ENCODE results near the gene PPP2R2C.

Gene PPP2R2C

DNA sequence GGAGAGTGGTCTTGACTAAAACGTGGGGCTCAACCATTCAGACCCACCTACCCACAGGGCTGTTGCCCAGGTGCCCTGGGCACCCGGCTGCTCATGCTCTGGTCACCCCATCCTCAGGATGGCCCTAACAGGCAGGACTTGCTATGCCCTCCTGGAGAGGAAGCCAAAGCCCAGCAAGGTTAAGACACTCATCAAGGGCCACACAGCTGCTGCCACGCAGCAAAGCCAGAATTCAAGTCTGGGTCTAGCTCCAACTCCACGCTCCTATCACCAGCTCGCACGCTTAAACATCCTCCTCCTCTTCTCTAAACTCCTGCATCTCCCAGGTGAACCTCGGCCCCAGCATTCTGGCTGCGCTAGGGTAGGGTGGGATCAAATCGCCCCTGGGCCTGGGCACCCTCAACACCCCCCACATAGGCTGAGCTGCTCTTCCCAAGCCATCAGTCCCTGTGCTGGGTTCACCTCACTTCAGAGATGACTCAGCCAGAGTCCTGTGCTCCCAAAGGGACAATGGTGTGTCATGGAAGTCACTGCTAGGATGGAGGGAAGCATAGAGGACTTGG, 54.1 kb downstream of the PPP2R2C start:
- H3K27ac ChIP-seq: no peak overlapping the region
- no peak for DNase-seq (ENCODE audit: low spot score)
- ChIA-PET CTCF (interaction anchor here (0.7 kb wide), 1 partner anchor 20 kb away, joined by 3 read pairs; no protein-coding TSS in a partner anchor), POLR2A (ENCODE audit: low non-redundant PET) (no interaction called here)
- TF ChIP-seq, protein P1, sequence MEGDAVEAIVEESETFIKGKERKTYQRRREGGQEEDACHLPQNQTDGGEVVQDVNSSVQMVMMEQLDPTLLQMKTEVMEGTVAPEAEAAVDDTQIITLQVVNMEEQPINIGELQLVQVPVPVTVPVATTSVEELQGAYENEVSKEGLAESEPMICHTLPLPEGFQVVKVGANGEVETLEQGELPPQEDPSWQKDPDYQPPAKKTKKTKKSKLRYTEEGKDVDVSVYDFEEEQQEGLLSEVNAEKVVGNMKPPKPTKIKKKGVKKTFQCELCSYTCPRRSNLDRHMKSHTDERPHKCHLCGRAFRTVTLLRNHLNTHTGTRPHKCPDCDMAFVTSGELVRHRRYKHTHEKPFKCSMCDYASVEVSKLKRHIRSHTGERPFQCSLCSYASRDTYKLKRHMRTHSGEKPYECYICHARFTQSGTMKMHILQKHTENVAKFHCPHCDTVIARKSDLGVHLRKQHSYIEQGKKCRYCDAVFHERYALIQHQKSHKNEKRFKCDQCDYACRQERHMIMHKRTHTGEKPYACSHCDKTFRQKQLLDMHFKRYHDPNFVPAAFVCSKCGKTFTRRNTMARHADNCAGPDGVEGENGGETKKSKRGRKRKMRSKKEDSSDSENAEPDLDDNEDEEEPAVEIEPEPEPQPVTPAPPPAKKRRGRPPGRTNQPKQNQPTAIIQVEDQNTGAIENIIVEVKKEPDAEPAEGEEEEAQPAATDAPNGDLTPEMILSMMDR (conservative IDR thresholded peaks at IDR 0.05; ENCODE audit: low read depth): no peak

DNA sequence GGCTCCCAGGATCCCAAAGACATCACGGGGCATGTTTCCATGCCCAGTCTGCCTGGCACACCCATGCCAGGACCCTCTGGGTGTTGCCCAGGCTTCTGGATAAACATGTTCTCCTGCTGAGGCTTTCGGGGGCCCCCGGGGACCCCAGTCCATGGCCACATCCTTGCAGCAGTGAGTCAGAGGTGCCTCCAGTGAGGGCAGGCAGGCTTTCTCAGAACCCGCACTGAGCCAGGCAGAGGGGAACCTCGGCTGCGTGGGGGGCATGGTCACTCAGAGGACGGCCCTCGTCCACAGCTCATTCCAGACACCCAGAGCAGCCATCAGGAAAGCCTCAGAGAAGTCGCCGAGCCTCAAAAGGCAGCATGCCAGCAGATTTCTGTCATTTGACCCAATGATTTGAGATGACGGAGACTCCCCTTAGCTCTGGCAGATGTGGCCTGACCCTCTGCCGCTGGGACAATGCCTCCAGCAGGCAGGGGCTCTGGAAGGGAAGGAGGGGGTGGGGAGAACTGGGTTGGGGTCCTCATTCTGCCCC, 54.8 kb downstream of the PPP2R2C start:
- ChIA-PET POLR2A (ENCODE audit: low non-redundant PET) (no interaction called here), CTCF (no interaction called here)
- TF ChIP-seq, protein P1 (conservative IDR thresholded peaks at IDR 0.05; ENCODE audit: low read depth): no peak
- DNase-seq (ENCODE audit: low spot score): no peak
- no peak overlapping the region for H3K27ac ChIP-seq

DNA sequence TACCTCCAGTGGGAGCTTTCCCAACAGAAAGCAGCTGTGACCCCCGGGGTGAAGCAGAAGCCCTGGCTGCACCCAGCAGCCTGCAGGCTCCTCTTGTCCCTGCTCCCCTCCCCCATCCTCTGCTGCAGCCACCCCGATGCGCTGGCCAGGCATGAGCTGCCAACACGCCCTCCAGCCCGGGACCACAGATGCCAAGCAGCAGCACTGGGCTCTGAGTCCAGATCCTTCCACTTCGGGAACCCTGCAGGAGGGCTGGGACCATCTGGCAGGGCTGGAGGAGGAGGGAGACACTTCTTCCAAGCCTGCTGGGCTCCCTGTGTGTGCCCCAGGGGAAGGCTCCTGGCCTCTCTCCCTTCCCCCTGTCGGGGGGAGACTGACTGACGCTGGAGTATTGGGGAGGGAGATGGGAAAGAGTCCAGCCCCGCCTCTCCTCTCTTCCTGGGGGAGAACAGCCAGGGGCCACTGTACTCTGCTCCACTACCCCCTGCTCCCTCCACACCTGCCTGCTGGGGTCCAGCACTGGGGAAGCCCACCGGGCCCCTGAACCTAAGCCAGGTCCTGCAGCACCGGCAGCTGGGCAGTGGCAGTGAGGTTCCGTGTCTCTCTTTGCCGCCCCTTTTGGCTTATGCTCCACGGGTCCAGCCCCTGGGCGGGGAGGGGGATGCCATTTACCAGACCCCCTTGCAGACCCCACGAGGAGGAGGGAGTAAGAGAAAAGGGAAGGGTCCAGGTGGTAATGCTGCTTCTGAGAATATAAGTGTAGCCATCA, 55.7 kb downstream of the PPP2R2C start:
- TF ChIP-seq, protein P1 (conservative IDR thresholded peaks at IDR 0.05; ENCODE audit: low read depth): no peak
- ChIA-PET CTCF (no interaction called here), POLR2A (ENCODE audit: low non-redundant PET) (no interaction called here)
- H3K27ac ChIP-seq: no peak overlapping the region
- DNase-seq (ENCODE audit: low spot score): no peak

DNA sequence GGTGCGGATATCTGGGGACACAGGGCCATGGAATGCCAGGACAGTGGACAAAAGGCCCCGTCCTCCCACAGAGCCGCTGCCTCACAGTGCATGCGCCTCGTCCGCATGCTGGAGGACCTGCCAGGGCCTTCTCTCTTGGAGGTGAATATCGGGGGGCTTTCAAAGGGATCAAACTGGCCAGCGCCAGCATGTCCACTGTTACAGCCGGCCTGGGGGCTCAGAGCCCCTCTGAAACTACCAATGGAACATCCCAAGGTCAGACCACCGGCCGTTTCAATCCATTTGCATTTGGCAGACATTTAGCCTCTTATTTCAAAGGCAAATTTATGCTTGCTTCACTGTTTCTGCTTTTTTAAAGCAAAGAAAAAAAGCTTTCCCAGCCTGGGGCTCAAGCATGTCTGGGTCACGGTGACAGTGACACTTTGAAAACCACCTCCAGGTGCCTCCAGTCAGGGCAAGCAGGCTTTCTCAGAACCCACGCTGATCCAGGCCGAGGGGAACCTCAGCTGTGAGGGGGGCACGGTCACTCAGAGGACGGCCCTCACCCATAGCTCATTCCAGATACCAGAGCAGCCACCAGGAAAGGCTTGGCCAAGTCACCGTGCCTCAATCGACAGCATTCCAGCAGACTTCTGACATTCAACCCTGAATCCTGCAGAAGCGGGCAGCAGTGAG, 57.2 kb downstream of the PPP2R2C start:
- DNase-seq (ENCODE audit: low spot score): no peak
- no peak overlapping the region for H3K27ac ChIP-seq
- TF ChIP-seq, protein P1 (conservative IDR thresholded peaks at IDR 0.05; ENCODE audit: low read depth): no peak
- POLR2A ChIA-PET (ENCODE audit: low non-redundant PET): no interaction called here
- CTCF ChIA-PET: no interaction called here

- TF ChIP-seq, protein P1 (conservative IDR thresholded peaks at IDR 0.05; ENCODE audit: low read depth): no peak
These were observed 57.8 kb downstream of the PPP2R2C start for GRCh38 chr4:6414578-6414977.

DNA sequence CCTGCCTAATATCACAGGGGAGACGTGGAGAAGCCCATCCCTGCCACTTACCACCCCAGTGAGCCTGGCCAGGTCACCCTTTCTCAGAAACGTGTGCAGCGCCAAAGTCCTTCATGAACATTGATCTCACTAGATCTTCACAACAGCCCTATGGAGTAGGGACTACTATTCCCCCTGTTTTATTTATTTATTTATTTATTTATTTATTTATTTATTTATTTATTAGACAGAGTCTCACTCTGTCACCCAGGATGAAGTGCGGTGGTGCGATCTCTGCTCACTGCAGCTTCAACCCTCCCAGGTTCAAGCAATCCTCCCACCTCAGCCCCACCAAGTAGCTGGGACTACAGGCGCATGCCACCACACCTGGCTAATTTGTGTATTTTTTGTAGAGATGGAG, 61.8 kb downstream of the PPP2R2C start:
- CTCF ChIA-PET: interaction anchor here (0.6 kb wide), 1 partner anchor 18 kb away, joined by 3 read pairs; no protein-coding TSS in a partner anchor
- POLR2A ChIA-PET (ENCODE audit: low non-redundant PET): no interaction called here
- H3K27ac ChIP-seq: no peak overlapping the region
- DNase-seq (ENCODE audit: low spot score): no peak
- TF ChIP-seq, protein P1 (conservative IDR thresholded peaks at IDR 0.05; ENCODE audit: low read depth): no peak

More at GRCh38 chr4:6414578-6414977, 57.8 kb downstream of the PPP2R2C start:
- POLR2A ChIA-PET (ENCODE audit: low non-redundant PET): no interaction called here
- no peak for DNase-seq (ENCODE audit: low spot score)
- no peak overlapping the region for H3K27ac ChIP-seq
- CTCF ChIA-PET: no interaction called here

Data from RWPE1 (cell line).